Embryonic facial prominence (tissue), 1 donor: ENCODE data around the gene TPSB2.

ENCODE experiments used
- DNase-seq: peaks from one replicate; pipeline ENCODE4 v3.0.0-alpha.2; 2016; ENCODE audit errors: extremely low spot score

The TPSB2 gene

GRCh38 chr16:1220098-1220728, 9.8 kb downstream of the TPSB2 start:
- no peak for DNase-seq

GRCh38 chr16:1218930-1219611, 10.9 kb downstream of the TPSB2 start:
- no peak for DNase-seq

GRCh38 chr16:1218061-1218929, 11.7 kb downstream of the TPSB2 start:
- DNase-seq, result no peak

DNA sequence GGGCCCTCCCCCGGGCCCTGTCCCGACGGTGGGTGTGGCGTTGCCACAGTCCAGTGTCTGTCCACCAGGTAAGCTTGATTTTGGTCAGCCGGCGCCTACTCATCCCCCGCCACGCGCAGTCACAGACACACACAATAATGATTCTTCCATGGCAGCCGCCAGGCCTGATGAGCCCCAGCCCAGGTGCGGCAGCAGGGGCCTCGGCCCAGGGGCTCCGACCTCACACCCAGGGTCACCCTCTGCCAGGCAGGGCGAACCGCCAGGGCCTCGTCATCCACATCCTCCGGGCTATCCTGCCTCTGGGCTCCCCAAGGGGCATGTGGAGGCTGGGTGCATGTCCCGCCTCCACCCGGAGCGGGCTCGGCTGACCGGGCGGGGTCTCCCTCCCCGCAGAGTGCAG, 12.5 kb downstream of the TPSB2 start:
- no peak for DNase-seq

DNA sequence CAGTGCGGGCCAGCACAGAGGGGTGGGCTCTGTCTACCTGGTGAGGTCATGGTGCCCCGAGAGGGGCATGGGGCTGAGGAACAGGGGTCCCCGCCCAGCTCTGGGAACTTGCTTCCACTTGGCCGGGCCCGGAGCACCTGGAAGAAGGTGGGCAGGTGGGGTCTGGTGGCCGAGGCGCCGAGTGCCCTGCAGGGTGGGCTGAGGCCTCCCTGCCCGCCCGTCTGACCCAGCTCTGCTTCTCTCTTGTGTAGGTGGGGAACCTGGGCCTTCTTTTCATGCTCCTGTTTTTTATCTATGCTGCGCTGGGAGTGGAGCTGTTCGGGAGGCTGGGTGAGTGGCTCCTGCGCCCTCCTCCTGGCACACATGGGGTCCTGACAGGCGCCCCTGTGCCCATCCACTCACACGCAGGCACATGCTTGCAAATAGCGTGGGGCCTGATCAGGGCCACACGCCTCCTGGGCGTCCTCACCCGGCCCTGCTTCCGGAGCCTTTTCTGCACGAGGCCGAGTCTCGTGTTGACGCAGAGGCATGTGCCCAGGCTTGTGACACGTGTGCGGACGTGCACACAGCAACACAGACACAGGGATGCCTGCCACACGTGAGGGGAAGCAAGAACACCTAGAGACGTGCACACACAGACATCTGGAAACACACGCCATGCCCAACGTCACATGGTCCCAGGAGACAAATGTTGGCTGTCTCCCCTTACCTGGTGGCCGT, 13.1 kb downstream of the TPSB2 start:
- DNase-seq, result no peak

DNA sequence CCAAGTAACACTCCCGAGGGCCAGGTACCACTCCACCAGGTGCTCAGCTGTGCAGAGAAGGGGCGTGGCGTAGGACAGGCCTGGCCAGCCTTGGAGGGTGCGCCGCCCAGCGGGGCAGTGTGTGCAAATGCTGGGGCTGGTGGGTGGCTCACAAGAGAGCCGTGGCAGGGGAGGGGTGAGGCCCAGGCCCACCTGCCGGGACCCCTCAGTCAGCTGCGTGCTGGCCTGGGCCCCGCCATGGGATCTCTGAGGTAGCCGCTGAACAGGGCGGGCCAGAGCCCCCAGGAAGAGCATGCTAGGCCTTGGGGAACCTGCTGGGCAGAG, 13.7 kb downstream of the TPSB2 start:
- DNase-seq, result no peak

GRCh38 chr16:1215574-1216295, 14.2 kb downstream of the TPSB2 start:
- no peak for DNase-seq

- no peak for DNase-seq
Measured at GRCh38 chr16:1214719-1215118, 15.3 kb downstream of the TPSB2 start.

DNA sequence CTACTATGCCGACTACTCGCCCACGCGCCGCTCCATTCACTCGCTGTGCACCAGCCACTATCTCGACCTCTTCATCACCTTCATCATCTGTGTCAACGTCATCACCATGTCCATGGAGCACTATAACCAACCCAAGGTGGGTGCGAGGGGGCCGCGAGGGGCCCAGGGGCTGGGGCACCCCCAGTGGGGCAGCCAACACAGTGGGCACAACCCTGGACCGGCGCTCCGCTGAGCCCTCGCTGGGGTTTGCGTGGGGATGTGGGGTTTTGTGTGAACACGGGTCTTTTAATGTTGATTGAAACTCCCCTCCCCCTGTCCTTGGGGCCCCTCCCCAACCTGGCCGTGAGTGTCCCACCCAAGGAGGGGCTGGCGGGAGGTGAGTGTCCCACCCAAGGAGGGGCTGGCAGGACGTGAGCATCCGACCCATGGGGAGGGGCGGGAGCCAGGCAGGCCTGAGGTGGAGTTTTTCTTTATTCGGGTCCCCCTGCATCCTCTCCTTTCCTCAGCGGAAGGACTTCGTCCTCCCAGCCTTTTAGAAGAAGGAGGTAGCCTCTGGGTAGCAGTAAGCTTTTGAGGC, 16.1 kb downstream of the TPSB2 start:
- no peak for DNase-seq

GRCh38 chr16:1213231-1213630, 16.8 kb downstream of the TPSB2 start:
- no peak for DNase-seq

GRCh38 chr16:1212616-1213194, 17.3 kb downstream of the TPSB2 start:
- DNase-seq, result no peak

- DNase-seq, result no peak
Measured at GRCh38 chr16:1211451-1212268, 18.3 kb downstream of the TPSB2 start.

- DNase-seq, result no peak
Measured at GRCh38 chr16:1210461-1210860, 19.5 kb downstream of the TPSB2 start.

GRCh38 chr16:1209081-1209480, 20.9 kb downstream of the TPSB2 start:
- DNase-seq, result no peak

DNA sequence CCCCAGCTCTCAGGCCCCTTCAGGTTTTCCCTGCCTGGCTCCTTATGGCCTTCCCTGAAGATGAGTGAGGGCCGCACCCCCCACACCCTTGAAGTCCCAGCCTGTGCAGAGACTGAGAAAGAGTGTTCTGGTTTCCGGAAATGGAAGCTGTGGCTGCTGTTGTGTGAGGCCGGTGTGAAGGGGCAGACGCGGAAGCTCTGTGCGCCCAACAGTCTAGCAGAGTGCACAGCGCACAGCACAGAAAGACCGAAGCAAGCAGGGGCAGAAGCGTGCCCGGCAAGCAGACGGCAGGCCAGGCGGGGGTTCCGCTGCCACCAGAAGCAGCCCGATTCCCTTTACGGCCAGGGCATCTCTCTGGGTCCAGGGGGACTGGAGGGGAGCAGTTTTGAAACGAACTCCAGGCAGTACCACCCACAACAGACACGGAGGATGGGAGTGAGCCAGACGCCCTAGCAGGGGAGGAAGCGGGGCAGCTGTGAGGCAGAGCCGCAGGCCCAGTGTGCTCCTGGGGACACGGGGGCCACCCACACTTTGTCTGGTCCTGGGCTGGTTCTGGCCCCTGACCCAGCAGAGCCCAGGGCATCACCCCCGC, 21.6 kb downstream of the TPSB2 start:
- DNase-seq, result no peak

DNA sequence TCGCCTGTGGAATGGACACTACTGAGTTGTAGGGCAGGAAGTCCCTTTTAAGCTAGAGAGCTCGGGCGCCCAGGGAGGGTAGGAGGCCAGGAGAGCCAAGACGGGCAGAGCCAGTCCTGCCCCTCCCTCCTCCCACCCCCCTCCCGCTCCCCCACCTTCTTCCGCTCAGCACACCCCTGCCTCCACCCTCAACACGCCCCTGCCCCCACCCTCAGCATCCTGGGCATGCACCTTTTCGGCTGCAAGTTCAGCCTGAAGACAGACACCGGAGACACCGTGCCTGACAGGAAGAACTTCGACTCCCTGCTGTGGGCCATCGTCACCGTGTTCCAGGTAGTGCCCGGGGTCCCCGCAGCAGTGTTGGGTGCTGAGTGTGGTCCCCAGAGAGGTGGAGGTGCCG, 23.2 kb downstream of the TPSB2 start:
- no peak for DNase-seq

DNA sequence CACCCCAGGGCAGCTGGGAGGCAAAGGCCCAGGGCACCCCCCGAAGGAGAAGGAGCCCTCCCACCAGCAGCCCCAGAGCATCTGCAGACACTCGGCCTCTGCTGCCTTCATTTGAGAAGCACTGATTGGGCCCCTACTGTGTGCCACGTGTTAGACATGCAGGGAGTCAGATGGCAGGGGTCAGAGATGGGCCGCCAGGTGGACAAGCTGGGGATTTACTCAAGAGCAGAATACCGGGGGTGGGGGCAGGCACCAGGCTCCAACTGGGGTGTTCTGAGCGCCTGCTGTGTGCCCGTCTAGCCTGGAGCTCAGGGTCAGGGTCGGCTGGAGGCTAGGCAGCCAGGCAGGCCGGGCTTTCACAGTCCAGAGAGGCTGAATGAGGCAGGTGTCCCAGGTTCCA, 23.7 kb downstream of the TPSB2 start:
- no peak for DNase-seq

GRCh38 chr16:1204933-1205332, 25.1 kb downstream of the TPSB2 start:
- DNase-seq, result no peak

DNA sequence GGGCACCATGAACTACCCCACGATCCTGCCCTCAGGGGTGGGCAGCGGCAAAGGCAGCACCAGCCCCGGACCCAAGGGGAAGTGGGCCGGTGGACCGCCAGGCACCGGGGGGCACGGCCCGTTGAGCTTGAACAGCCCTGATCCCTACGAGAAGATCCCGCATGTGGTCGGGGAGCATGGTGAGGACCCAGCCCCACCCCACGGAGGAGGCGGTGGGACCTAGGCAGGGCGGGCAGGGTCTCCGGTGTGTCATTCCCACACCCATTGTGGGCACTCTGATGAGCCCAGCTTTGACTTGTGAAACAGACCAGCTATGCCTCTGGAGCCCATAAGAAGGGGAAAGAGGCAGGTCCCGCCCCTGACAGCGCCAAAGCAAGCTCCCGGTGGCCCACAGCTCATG, 27.7 kb downstream of the TPSB2 start:
- DNase-seq, result no peak

GRCh38 chr16:1201444-1201843, 28.5 kb downstream of the TPSB2 start:
- DNase-seq, result no peak
